GM19397 (cell line): Measurements from ENCODE around the gene TRIM23.

Experiments used
- ATAC-seq: cut with Tn5 transposase; IDR thresholded peaks from one replicate; pipeline ENCODE4 v1.9.1; 2021; ENCODE audit warnings: mild to moderate bottlenecking, moderate library complexity; ENCODE audit not compliant: unreplicated experiment

Gene TRIM23

GRCh38 chr5:65570598-65571226, 53.4 kb downstream of the TRIM23 start:
- no peak for ATAC-seq

DNA sequence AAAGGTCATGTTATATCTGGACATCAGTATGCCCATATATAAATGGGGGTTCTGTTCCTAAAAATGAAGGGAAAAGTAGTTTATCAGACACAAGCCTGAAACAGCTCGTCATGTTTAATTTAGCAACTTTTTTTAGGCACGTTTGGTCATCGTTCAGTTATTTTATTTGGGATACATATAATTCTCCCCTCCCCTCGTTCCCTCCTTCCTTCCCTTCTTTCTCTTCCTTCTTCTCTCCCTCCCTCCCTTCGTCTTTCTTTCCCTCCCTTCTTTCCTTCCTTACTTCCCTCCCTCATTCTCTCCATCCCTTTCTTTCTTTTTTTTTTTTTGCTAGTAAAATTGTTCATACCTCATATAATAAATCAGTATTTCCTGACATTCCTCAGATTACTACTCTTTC, 57.6 kb downstream of the TRIM23 start:
- no peak for ATAC-seq

DNA sequence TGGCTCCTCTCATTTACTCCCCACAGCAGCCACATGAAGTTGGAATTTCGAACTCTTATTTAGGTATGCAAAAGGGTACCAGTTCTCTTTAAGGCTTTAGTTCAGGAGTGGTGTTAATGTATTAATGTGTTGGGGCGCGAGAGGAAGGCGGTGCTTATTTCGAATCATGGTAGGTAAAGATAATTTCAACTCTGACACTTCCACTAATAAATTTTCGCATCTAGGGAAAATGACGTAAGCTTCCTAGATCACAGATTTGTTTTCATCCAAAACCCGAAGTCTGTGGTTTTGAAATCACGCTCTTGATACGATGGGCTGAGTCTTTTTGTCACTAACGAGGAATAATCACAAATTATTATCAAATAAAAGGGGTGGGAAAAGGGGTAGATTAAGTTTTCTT, 60.4 kb downstream of the TRIM23 start:
- ATAC-seq = no peak

DNA sequence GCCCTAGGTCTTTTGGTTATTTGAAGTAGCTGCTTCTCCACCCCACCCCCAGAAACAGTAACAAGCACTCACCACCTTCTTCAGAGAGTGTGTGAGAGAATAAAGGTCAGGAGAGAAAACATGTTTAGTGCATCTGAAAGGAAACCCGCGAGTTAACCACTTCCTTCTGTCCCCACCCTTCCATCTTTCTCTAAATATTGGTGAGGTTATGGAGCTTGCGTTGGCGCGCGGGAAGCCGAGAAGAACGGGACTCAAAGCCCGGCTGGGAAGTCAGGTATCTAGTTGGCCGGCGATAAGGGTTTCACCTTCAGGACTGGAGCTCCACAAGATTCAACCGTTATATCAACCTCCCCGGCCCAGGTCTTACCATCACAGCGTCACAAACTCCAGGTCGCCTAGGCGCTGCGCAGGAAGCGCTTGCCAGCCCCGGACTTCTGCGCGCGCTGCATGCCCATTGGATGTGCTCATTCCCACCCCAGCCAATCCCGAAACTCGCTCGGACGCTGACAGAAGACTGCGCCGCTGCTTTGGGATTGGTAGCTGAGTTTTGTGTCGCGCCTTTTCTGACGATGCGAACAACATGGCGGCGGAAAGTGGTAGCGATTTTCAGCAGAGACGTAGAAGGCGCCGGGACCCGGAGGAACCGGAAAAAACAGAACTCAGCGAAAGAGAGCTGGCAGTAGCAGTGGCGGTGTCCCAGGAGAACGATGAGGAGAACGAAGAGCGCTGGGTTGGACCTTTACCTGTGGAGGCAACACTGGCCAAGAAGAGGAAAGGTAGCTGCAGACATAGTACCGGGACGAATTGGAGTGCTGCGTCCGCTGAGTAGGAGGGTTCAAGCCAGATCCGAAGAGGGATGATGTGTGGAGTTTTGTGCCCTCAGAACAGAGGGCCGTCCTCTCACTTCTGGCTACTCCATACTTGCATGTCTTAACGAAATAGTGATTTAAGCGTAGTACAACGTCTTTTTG, 61.1 kb downstream of the TRIM23 start, which contains the start of the genes CENPK and PPWD1:
CENPK (minus strand) TSS at position 438 of the 971 bp plus-strand sequence. CDS start 8,261 bp downstream, outside the sequence.
PPWD1 (plus strand) TSS at position 566 of the 971 bp plus-strand sequence; CDS start at position 581, 15 bp downstream.
- ATAC-seq = peak; percentile 100

DNA sequence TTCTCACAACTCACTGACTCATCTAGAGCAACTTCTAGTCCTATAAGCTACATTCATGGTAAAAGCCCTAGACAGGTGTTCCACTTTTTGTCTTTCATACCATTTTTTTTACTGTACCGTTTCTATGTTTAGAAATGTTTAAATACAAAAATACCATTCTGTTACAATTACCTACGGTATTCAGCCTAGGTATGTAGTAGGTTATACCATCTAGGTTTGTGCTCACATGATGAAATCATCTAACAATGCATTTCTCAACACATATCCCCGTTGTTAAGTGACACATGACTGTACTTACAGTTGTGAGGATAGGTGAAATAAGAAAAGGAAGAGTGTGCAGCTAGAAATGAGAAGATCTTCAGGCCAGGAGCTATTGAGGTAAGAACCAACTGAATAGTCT, 67.4 kb downstream of the TRIM23 start:
- no peak for ATAC-seq

DNA sequence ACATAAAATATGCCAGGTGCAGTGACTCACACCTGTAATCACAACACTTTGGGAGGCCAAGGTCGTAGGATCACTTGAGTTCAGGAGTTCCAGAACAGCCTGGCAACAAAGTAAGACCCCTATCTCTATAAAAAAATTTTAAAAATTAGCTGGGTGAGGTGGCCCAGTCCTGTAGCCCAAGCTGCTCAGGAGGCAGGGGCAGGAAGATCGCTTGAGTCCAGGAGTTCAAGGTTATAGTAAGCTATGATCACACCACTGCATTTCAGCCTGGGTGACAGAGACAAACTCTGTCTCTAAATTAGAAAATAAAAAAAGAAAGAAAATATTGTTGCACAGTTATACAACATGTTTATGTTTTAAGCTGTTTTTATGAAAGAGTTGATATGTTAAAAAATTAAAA, 68.0 kb downstream of the TRIM23 start:
- ATAC-seq = no peak

DNA sequence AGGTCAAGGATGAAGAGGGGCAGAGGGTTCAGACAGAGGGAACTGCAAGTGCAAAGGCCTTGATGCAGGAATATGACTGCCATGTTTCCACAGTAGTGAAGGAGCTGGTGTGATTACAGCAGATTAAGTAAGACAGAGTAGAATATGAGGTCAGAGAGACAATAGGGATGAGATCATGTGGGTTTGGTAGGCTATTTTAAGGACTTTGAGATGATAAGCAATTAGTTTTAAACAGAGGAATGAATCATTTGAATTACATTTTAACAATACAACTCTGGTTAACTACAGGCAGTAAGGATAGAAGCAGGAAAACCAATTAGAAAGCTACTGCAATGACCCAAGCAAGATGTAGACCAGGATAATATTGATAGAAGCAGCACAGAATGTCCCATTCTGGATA, 68.8 kb downstream of the TRIM23 start:
- no peak for ATAC-seq

- ATAC-seq = no peak
These were observed 70.2 kb downstream of the TRIM23 start for GRCh38 chr5:65553941-65554340.

- ATAC-seq = no peak
These were observed 75.9 kb downstream of the TRIM23 start for GRCh38 chr5:65548281-65548680.

DNA sequence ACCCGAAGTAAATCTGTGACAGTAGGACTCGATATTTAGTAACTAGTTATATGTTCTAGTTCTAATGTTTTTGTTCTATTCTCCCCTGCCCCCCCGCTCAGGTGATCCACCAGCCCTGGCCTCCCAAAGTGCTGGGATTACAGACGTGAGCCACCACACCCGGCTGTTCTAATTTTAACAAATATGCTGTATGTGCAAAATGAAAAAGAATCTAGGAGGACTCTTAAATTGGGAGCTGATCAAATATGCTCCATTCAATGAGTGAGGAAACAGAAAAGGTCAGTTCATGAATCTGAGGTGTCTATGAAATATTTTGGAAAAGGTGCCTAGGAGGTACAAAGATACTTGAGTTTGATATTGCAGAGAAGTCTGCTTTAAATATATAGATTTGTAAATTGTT, 78.0 kb downstream of the TRIM23 start:
- ATAC-seq = no peak

DNA sequence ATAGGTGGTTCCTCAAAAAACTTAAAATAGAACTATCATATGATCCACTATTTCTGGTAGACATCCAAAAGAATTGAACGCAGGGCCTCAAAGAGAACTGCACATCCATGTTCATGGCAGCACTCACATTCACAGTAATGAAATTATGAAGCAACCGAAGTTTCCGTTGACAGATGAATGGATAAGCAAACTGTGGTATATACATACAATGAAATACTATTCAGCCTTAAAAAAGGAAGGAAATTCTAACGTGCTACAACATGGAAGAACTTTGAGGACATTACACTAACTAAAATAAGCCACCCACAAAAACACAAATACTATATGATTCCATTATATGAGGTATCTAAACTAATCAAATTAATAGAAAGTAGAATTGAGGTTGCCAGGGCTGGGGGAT, 79.7 kb downstream of the TRIM23 start:
- no peak for ATAC-seq

DNA sequence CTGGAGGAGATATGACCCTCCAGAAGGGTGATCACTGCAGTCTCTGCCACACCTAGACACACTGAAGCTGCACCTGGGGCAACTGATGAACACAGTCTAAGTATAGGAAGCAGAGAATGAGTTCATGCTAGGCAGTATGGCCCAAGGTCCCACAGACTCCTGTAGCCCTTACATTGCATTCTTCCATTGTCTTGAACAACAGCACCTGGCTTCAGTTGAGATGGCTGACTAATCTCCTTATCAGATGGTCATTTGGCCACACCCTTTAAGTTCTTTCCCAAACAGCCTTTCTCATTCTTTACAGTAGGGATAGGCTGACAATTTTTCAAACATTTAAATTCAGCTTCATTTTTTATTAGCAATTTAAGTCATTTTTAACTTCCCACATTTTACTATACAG, 84.3 kb downstream of the TRIM23 start:
- ATAC-seq = no peak
